Activated T-helper 1 cell treated with Interleukin-2 at 50 U/mL for 16 hours (primary cell): ENCODE data around the gene SOCS7.
"Not testable (repeated sequence)": the region's sequence is repeated elsewhere in the genome, so short reads cannot be mapped to it uniquely, and the experiment has no call there.

ENCODE experiments used
- DNase-seq: peaks from one replicate; pipeline ENCODE4 v3.0.0-alpha.2; 2020; ENCODE audit warnings: low read depth

Gene SOCS7

GRCh38 chr17:38421871-38422827, 70.5 kb downstream of the SOCS7 start:
- DNase-seq, result no peak

DNA sequence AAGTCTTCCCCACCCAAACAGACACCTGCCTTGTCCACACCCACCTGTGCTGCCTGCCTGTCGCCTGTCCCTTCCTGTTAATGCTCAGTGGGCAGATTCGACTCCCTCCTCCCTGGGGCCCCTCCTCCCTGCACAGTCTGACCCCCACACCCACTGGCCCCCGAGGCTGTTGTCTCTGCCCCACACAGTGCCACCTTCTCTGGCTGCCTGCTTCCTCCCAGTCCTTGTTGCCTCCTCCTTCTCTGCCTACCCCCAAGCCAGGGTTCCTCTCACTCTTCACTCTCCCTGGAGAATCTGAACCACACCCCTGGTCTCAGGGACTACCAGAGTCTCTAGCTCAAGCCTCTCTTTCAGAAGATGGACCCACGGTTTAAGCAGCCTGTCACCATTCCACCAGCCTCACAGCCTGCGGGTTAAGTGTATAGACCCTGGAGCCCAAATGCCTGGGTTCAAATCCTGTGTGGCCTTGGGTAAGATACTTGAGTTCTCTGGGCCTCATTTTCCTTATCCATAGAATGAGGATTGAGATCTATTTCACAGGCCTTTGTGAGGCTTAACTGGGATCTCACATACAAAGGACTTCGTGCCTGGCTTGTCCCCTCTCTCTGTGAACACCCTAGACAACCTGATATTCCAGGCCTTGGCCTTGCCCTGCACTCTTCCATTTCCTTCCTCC, 72.8 kb downstream of the SOCS7 start:
- no peak for DNase-seq

DNA sequence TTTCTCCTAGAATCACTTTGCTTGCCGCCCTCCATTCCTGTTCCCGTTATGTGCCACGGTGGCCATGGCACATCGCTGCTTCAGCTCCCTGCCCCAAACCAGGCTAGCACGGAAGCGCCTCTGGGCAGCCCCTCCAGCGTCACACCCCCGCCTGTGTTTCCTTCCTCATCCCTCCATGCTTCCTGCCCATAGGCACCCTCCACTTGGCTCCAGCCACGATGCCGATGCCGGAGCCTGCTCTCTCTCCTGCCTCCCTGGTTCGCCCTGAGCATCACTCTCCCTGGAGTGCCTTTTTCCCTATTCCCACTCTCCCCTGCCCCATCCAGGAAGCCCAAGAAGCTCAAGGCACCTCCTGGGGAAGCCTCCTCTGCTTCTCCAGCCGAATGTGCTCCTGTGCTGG, 73.4 kb downstream of the SOCS7 start:
- DNase-seq, result no peak

- no peak for DNase-seq
Observed at GRCh38 chr17:38425744-38426143, 74.1 kb downstream of the SOCS7 start.

DNA sequence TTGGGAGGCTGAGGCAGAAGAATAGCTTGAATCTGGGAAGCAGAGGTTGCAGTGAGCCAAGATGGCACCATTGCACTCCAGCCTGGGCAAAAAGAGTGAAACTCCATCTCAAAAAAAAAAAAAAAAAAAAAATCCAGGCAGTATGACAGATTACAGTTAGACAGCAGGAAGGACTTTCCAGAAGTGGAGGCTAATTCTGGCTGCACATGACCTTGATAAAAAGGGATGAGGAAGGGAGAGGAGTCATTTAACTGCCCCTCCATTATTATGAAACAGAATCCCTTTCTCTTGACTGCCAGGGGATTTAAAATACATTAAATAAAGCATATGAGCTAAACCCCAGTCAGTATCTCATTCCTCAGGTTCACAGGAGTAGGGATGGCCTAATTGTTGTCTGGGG, 74.8 kb downstream of the SOCS7 start:
- no peak for DNase-seq

- no peak for DNase-seq
Observed at GRCh38 chr17:38427160-38427949, 75.7 kb downstream of the SOCS7 start.

- DNase-seq, result peak; percentile 13
Observed at GRCh38 chr17:38428112-38428642, 76.5 kb downstream of the SOCS7 start, which contains the start of gene ARHGAP23. ARHGAP23 (plus strand) TSS chr17:38428464; CDS start chr17:38428486, 22 bp downstream.

DNA sequence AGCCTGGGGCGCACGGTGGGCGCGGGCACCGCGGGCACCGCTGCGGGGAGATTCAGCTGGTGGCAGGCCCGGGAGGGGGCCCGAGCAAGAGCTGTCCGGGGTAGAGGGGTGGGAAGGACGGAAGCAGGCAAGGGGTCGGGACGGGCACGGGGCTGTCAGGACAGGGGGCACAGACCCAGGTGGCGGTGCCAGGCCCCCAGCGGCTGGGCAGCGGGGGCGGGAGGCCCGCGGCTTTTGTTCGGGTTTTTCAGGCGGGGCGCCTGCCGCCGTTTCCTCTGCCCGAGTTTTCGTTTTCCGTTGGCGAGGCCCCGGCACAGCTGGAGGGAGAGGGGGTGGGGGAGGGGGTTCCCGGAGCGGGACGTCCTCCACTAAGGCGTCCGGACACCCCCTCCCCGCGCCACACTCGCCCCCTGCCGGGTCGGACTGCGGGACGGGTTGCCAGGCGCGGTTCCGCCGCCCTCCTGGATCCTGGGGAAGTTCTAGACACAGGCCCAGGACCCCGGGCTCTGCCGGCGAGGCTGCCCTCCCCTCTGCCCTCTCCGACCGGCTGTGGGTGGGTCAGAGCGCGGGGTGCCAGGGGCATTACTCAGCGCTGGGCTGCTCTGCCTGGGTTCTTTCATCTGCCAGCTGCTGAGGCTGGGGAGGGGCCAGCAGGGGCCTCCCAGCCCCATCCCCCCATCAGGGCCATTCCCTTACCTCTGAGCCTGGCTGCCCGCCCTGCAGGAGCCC, 77.2 kb downstream of the SOCS7 start:
- no peak for DNase-seq

DNA sequence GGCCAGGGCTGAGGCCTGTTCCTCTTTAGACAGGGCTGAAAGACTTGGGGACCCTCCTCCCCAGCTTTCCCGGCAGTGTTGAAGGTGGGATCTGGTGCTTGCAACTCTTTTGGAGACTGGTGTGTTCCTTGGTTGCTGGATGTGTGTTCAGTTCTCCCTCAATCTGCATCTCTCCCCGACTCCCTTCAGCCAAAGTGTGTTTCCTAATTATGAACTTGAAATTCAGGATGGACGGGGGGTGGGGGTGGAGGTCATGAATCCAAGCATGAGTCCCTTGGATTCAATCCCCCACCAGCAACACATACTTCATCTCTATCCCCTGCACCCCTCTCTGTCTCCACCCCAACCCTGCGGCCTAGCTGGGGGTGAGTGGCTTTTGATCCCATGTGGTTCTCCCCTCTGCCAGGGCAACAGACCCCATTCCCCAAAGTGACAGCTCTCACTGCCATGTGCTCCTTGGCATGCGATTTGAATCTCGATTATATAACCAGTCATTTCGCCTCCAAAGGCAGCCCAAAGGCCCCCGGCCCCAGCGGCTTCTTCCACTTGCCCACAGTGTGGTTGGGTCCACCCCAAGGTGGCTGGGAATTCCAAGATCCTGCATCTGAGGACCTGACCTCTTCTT, 77.9 kb downstream of the SOCS7 start:
- no peak for DNase-seq

DNA sequence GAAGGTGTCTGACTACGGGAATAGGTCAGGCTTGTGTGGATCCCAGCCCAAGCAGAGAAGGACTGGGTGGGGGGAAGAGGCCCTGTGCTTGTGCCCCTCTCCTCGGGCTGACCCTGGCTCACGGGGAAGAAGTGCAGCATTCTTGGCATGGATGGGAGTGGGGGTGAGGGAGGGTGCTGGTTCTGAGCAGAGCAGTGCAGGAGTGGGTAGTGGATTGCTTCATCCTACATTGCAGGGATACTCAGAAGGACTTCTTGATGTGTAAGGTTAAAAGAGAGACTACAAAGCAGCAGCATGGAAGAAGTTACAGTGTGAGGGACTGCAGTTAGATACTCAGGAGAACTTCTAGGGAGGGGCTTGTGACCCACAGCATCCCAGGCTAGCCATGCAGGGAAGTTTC, 78.7 kb downstream of the SOCS7 start:
- DNase-seq, result no peak

GRCh38 chr17:38430822-38431221, 79.2 kb downstream of the SOCS7 start:
- DNase-seq, result no peak

GRCh38 chr17:38431346-38432145, 79.9 kb downstream of the SOCS7 start:
- no peak for DNase-seq

GRCh38 chr17:38434178-38434665, 82.6 kb downstream of the SOCS7 start:
- DNase-seq, result no peak

DNA sequence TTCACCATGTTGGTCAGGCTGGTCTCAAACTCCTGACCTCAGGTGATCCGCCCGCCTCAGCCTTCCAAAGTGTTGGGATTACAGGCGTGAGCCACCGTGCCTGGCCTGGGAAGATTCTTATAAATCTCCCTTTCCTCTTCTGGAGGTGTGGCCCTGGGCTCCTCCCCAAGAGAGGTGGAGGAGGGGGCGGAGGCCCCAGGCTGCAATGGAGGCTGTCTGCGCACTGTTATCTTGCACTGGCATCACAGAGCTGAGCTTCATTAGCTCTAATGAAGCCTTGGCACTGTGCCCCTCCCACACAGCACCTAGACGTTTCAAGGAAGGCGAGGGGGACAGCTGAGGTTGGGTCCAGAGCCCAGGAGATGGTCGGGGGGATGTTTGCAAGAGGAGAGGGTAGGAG, 84.2 kb downstream of the SOCS7 start:
- DNase-seq, result no peak

- no peak for DNase-seq
Observed at GRCh38 chr17:38436386-38436785, 84.7 kb downstream of the SOCS7 start.

DNA sequence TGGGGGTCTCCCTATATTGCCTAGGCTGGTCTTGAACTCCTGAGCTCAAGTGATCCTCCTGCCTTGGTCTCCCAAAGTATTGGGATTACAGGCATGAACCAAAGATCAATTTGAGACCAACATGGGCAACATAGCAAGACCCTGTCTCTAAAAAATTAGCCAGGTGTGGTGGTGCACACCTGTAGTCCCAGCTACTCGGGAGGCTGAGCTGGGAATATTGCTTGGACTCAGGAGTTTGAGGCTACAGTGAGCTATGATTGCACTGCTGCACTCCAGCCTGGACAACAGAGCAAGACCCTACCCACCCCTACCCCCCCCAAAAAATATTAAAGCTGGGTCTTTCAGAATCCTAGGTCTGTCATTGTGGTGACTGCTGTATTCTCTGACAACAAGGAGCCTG, 85.7 kb downstream of the SOCS7 start:
- not testable (repeated sequence) for DNase-seq

DNA sequence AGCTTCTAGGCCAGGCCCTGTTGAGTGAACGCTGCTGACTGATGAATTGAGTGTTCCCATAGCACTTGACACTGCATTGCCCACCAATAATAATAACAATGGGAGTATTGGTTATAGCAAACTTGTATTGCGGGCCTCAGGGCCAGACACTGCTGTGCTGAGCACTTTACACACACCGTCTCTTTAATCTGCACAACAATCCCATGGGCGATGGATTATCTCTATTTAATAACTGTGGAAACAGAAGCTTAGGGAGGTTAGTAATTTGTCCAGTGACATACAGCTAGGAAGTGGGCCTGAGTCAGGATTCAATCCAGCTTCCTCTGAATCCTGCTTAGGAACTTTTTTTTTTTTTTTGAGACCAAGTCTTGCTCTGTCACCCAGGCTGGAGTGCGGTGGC, 87.8 kb downstream of the SOCS7 start:
- DNase-seq, result no peak

DNA sequence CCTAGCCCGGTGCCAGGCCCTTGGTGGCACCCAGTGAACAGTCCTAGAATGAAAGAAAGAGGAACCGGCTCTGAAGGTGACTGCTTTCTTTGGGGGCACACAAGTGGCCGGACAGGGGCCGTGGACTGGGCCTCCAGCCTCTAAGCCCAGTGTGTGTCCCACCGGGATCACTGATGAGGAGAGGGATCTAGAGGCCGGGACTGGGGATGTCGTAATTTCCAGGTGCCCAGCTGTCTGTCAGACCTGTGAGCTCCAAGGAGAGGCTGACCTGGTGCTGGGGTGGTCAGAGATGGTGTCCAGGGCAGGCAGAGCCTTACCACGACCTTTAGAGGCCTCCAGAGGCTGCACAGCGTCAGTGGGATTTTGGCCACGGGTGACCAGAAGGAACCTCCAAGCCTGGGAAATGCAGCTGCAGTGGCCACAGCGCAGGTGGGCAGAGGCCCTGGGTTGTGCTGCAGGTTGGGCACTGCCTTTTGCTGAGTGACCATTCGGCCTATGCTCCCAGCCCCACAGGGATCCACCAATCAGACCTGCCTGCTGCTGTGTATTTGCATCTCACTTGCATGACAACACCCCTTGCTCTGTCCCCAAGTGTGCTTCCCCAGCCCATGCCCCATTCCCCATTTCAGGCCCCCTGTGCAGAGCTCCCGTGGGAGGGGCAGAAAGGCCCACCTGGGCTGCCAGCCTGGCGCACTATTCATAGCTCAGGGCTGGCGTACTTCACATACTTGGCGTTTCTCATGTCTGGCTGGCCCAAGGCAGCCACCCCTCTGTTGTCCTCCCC, 89.2 kb downstream of the SOCS7 start:
- no peak for DNase-seq

GRCh38 chr17:38441429-38442061, 89.9 kb downstream of the SOCS7 start:
- no peak for DNase-seq
